Lung (tissue), 12 donors: ENCODE results near the gene WDR73. TPM values are rescaled to one million over a fixed set of nuclear protein-coding genes. Genes with fewer than 3 reads are reported as not detected.
A peak's percentile ranks its signal among the peaks of the same experiment; 100 is the strongest.

Experiments used
- ATAC-seq: fragments of 200-7000 bp; cut with Tn5 transposase; one replicate; pipeline ENCODE4 v1.9.1; 2020; ENCODE audit warnings: moderate number of reproducible peaks; ENCODE audit not compliant: insufficient read depth, low FRiP score
- DNase-seq, 3 donors: peaks; one replicate each; pipeline ENCODE4 v3.0.0-alpha.2; 2013 to 2017
- H3K27ac ChIP-seq, 2 donors: one replicate each; pipeline ENCODE4 v1.5.1; 2013; ENCODE audit warnings: mild to moderate bottlenecking in 2 of 2, moderate library complexity in 2 of 2, control low read depth in 1 of 2, inconsistent platforms in 1 of 2, low read depth in 1 of 2, low read length in 1 of 2
- H3K27me3 ChIP-seq, 3 donors: one replicate each; pipeline ENCODE4 v1.5.1; 2013; ENCODE audit warnings: low read length in 2 of 3; ENCODE audit not compliant: control insufficient read depth in 3 of 3, insufficient read depth in 3 of 3
- H3K36me3 ChIP-seq, 4 donors: one replicate each; pipeline ENCODE4 v1.5.1; 2013; ENCODE audit warnings: low read length in 4 of 4, mild to moderate bottlenecking in 1 of 4, moderate library complexity in 1 of 4; ENCODE audit not compliant: control insufficient read depth in 4 of 4, insufficient read depth in 4 of 4
- H3K4me1 ChIP-seq, 5 donors: one replicate each; pipeline ENCODE4 v1.5.1; 2013; ENCODE audit warnings: low read length in 5 of 5, mild to moderate bottlenecking in 2 of 5, moderate library complexity in 1 of 5; ENCODE audit not compliant: control insufficient read depth in 5 of 5, insufficient read depth in 5 of 5
- H3K4me3 ChIP-seq: one replicate; pipeline ENCODE4 v1.5.1; 2013; ENCODE audit warnings: mild to moderate bottlenecking, control low read depth, moderate library complexity
- H3K9ac ChIP-seq, 2 donors: one replicate each; pipeline ENCODE4 v1.5.1; 2013; ENCODE audit warnings: low read length in 2 of 2, control low read depth in 1 of 2; ENCODE audit not compliant: insufficient read depth in 1 of 2
- H3K9me3 ChIP-seq, 4 donors: one replicate each; pipeline ENCODE4 v1.5.1; 2013; ENCODE audit warnings: low read length in 3 of 4, mild to moderate bottlenecking in 1 of 4, moderate library complexity in 1 of 4; ENCODE audit not compliant: control insufficient read depth in 4 of 4, insufficient read depth in 3 of 4
- WGBS, 2 donors: extraction: QIAGEN DNeasy Blood & Tissue Kit; methylation state at CpG; one replicate each; pipeline ENCODE4 v1.1.7; 2013; 5-methylcytosine and 5-hydroxymethylcytosine counted together
- polyA plus RNA-seq, 2 donors: library from polyadenylated mRNA; stranded (reverse); fragments of 200-250 nt; gene quantifications; one replicate each; pipeline ENCODE4 v1.2.1, GENCODE V29; 2013
- total RNA-seq, 2 donors: library from RNA; depleted of rRNA in 1 of 2; stranded (reverse); fragments of >200 nt in 1 of 2; gene quantifications; one replicate each; pipeline ENCODE4 v1.2.1, GENCODE V29; 2014 to 2021
- TF ChIP-seq, protein P1 (sequence below): IDR thresholded peaks from 2 replicates; pipeline ENCODE4 v1.5.1; 2012; ENCODE audit warnings: mild to moderate bottlenecking; ENCODE audit errors: control extremely low read depth, extremely low read depth
- donor health status: control.
- donor health status: control.
- donor health status: Bipolar disorder and iron deficiency.
- donor health status: healthy.
- donor health status: DM: yes; HTN: yes; CAD: no.

WDR73 gene
- total and polyA plus RNA-seq, 4 donors: 18.2 to 35.6 (median 26.5) TPM

DNA sequence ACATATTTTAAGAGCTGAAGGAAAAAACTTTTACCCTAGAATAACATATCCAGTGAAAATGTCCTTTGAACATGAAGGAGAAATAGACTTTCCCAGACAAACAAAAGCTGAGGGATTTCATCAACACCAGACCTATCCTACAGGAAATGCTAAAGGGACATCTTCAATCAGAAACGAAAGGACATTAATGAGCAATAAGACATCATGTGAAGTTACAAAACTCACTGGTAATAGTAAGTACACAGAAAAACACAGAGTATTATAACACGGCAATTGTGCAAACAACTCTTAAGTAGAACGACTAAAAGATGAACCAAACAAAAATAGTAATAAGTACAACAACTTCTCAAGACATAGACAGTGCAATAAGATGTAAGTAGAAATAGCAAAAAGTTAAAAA is 56.8 kb downstream of the WDR73 start:
- Histone ChIP-seq H3K4me1 (peaks cover 0 to 3% (median 0%) of the 10 kb centered on the region in 5 donors), H3K36me3 (peaks cover 0 to 4% (median 0%) of the 10 kb centered on the region in 4 donors), H3K27ac (no peak overlapping the region), H3K9me3 (no peaks in the 10 kb centered on the region), H3K27me3 (no peaks in the 10 kb centered on the region), H3K9ac (no peak overlapping the region), H3K4me3 (no peak overlapping the region)
- WGBS, 2 donors: 29 to 36% methylated on average over 3 of the region's 3 CpGs
- no peak for DNase-seq
- no peak for ATAC-seq
- TF ChIP-seq, protein P1, sequence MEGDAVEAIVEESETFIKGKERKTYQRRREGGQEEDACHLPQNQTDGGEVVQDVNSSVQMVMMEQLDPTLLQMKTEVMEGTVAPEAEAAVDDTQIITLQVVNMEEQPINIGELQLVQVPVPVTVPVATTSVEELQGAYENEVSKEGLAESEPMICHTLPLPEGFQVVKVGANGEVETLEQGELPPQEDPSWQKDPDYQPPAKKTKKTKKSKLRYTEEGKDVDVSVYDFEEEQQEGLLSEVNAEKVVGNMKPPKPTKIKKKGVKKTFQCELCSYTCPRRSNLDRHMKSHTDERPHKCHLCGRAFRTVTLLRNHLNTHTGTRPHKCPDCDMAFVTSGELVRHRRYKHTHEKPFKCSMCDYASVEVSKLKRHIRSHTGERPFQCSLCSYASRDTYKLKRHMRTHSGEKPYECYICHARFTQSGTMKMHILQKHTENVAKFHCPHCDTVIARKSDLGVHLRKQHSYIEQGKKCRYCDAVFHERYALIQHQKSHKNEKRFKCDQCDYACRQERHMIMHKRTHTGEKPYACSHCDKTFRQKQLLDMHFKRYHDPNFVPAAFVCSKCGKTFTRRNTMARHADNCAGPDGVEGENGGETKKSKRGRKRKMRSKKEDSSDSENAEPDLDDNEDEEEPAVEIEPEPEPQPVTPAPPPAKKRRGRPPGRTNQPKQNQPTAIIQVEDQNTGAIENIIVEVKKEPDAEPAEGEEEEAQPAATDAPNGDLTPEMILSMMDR: no peak

- WGBS, 2 donors: 73 to 80% methylated on average over 2 of the region's 2 CpGs
- TF ChIP-seq, protein P1: no peak
- Histone ChIP-seq H3K27ac (peak overlapping the region in 1 of 2 donors; percentile 1), H3K36me3 (no peaks in the 10 kb centered on the region), H3K9me3 (no peaks in the 10 kb centered on the region), H3K4me1 (peaks cover 0 to 3% (median 0%) of the 10 kb centered on the region in 5 donors), H3K9ac (no peak overlapping the region), H3K4me3 (no peak overlapping the region), H3K27me3 (no peaks in the 10 kb centered on the region)
- ATAC-seq: no peak
- no peak for DNase-seq
Measured at GRCh38 chr15:84595660-84596059, 58.4 kb downstream of the WDR73 start.

GRCh38 chr15:84594617-84595290 is 59.3 kb downstream of the WDR73 start:
- TF ChIP-seq, protein P1: no peak
- WGBS, 2 donors: 64 to 81% methylated on average over 3 of the region's 3 CpGs
- H3K4me1 ChIP-seq: no peaks in the 10 kb centered on the region
- no peak overlapping the region for H3K9ac ChIP-seq
- peaks cover 0 to 2% (median 0%) of the 10 kb centered on the region in 3 donors for H3K27me3 ChIP-seq
- ATAC-seq (no peak), DNase-seq (no peak)
- no peak overlapping the region for H3K27ac ChIP-seq
- H3K36me3 ChIP-seq: no peaks in the 10 kb centered on the region
- no peaks in the 10 kb centered on the region for H3K9me3 ChIP-seq
- no peak overlapping the region for H3K4me3 ChIP-seq
